Activated CD8-positive, alpha-beta memory T cell treated with anti-CD3 and anti-CD28 coated beads, Interleukin-2, amount 50 U/mL, for 24 hours (primary cell): ENCODE results near the gene CCDC17.
"Not testable (repeated sequence)": the region's sequence is repeated elsewhere in the genome, so short reads cannot be mapped to it uniquely, and the experiment has no call there.

Experiments
- DNase-seq: peaks from one replicate; pipeline ENCODE4 v3.0.0-alpha.2; 2020; ENCODE audit errors: extremely low read depth

The CCDC17 gene

GRCh38 chr1:45621895-45622523 is 1.8 kb downstream of the CCDC17 start:
- no peak for DNase-seq

- DNase-seq: no peak
Observed at GRCh38 chr1:45621501-45621836, 2.4 kb downstream of the CCDC17 start.

GRCh38 chr1:45620588-45621500 is 3.0 kb downstream of the CCDC17 start:
- DNase-seq: no peak

GRCh38 chr1:45619149-45619921 is 4.5 kb downstream of the CCDC17 start:
- DNase-seq: no peak

- no peak for DNase-seq
Observed at GRCh38 chr1:45617618-45618017, 6.2 kb downstream of the CCDC17 start.

GRCh38 chr1:45615885-45616284 is 8.0 kb downstream of the CCDC17 start:
- no peak for DNase-seq

GRCh38 chr1:45612941-45613579 is 10.8 kb downstream of the CCDC17 start:
- no peak for DNase-seq

GRCh38 chr1:45610589-45611226 is 13.1 kb downstream of the CCDC17 start:
- no peak for DNase-seq

GRCh38 chr1:45608175-45609156 is 15.4 kb downstream of the CCDC17 start:
- DNase-seq: no peak

- no peak for DNase-seq
Observed at GRCh38 chr1:45607404-45608074, 16.3 kb downstream of the CCDC17 start.

GRCh38 chr1:45604239-45604638 is 19.6 kb downstream of the CCDC17 start:
- no peak for DNase-seq

- DNase-seq: not testable (repeated sequence)
Observed at GRCh38 chr1:45596765-45597164, 27.1 kb downstream of the CCDC17 start.

GRCh38 chr1:45594412-45594811 is 29.4 kb downstream of the CCDC17 start:
- no peak for DNase-seq

- DNase-seq: no peak
Observed at GRCh38 chr1:45589861-45590260, 34.0 kb downstream of the CCDC17 start.

- DNase-seq: no peak
Observed at GRCh38 chr1:45586769-45587168, 37.1 kb downstream of the CCDC17 start.

GRCh38 chr1:45585496-45586075 is 38.3 kb downstream of the CCDC17 start:
- DNase-seq: no peak

- no peak for DNase-seq
Observed at GRCh38 chr1:45585110-45585426, 38.8 kb downstream of the CCDC17 start.

- DNase-seq: peak; percentile 66
Observed at GRCh38 chr1:45584351-45585109, 39.3 kb downstream of the CCDC17 start.
